GM21786 (cell line): Measurements from ENCODE around the gene PPP1R37.
A peak's percentile ranks its signal among the peaks of the same experiment; 100 is the strongest.

Source experiments
- ATAC-seq: cut with Tn5 transposase; IDR thresholded peaks from one replicate; pipeline ENCODE4 v1.9.1; 2021; ENCODE audit not compliant: unreplicated experiment

Gene PPP1R37, protein sequence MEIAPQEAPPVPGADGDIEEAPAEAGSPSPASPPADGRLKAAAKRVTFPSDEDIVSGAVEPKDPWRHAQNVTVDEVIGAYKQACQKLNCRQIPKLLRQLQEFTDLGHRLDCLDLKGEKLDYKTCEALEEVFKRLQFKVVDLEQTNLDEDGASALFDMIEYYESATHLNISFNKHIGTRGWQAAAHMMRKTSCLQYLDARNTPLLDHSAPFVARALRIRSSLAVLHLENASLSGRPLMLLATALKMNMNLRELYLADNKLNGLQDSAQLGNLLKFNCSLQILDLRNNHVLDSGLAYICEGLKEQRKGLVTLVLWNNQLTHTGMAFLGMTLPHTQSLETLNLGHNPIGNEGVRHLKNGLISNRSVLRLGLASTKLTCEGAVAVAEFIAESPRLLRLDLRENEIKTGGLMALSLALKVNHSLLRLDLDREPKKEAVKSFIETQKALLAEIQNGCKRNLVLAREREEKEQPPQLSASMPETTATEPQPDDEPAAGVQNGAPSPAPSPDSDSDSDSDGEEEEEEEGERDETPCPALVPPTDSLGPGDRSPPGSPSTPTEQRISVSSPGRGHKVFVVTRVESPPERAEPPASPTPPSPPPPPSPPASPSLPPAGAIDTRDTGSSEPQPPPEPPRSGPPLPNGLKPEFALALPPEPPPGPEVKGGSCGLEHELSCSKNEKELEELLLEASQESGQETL

DNA sequence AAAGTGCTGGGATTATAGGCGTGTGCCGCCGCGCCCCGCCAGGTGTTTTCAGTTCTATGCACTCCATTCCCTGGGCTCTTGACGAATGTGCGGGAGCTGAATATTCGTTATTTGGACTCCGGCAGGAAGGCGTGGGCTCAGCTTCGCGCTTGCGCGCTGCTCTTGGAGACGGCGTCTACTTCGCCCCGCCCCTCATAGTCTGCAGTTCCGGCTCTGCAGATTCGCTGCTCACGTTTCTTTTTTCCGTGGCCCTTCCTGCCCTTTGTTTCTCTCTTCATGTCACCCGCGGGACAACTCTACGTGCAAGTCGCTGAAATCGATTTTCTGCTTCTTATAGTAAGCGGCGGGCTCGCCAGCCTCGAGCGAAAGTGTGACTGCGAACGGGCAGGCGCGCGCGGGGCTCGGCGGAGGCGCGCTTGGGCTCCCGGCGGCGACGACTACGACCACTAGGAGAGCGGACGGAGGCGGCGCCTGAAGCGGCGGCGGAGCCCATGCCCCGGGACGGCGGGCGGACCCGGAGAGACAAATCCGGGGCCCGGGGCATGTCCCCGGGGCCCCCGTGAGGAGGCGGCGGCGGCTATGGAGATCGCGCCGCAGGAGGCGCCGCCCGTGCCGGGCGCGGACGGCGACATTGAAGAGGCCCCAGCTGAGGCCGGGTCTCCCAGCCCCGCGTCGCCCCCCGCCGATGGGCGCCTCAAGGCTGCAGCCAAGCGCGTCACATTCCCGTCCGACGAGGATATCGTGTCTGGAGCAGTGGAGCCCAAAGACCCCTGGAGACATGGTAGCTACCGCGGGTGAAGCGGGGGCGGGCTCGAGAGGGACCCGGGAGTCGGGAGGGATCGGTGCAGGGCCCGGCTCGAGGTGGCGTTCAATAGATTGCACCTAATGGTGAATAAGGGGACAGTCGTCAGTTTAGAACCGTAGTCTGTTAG, at the start of gene PPP1R37:
Gene PPP1R37 (plus strand): TSS at position 433 of the 932 bp plus-strand sequence. CDS start 147 bp downstream, at position 580.
- peak; percentile 49 for ATAC-seq

DNA sequence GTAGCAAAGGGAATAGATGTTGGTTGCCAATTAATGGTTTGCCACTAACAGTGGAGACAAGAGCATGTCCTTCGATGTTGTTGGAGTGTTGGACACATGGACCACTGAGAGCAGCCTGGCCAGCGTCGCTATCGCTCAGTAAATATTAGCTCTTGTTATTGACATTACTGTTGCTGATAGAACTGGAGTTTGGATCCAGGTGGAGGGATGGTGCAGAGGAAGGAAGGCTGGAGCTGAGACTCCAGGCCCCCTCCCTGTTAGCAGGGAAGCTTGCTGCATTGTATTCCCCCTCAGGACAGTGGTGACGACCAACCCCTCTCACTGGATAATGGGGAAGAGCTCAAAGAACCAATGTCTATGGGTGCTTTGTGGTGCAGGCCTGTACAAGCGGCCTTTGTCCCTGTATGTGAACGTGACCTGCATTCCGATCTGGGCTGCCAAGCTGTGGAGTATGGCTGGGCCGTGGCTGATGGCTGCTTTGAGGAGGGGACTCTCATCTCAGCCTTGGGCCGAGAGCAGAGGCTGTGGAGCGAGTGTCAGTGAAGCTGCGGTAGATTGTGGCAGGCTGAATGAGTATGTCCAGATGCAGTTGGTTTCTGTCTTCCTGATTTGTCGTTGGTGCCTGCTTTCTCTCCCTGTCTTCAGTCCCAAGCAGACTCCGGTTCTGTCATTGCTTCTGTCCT, 47.2 kb upstream of the PPP1R37 start:
- ATAC-seq = no peak

DNA sequence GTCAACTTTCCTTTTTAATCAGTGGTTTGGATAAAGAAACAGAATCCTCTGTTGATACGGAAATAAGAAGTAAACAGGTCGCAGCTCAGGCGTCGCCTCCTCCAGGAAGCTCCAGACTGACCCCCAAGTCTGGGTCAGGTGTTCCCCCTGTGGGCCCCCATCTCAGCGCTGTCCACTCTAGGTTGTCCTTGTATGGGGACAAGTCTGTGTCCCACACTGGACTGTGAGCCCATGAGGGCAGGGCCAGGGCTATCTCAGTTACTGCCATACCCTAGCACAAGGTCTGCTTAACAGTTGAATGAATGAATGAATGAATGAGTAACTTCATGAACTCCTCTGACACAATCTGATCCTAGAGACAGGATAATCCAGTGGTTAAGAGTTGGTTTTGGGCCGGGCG, 46.6 kb upstream of the PPP1R37 start:
- ATAC-seq = no peak

DNA sequence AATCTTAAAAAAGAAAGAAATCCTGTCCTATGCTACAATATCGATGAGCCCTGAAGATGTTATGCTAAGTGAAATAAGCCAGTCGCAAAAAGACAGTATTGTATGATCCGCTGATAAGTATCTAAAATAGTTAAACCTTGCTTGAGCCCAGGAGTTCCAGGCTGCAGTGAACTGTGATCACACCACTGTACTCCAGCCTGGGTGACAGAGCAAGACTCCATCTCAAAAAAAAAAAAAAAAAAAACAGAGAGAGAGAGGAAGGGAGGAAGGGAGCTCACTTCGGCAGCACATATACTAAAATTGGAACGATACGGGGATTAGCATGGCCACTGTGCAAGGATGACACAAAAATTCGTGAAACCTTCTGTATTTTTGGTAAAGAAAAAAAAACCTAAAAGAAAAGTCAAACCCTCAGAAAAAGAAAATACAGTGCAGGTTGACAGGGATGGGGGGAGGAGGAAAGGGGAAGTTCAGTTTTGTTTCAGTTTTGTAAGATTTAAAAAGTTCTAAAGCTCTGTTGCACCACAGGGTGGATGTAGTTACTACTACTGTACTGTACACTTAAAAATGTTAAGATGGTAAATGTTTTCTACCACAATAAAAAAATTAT, 45.7 kb upstream of the PPP1R37 start:
- ATAC-seq = no peak

DNA sequence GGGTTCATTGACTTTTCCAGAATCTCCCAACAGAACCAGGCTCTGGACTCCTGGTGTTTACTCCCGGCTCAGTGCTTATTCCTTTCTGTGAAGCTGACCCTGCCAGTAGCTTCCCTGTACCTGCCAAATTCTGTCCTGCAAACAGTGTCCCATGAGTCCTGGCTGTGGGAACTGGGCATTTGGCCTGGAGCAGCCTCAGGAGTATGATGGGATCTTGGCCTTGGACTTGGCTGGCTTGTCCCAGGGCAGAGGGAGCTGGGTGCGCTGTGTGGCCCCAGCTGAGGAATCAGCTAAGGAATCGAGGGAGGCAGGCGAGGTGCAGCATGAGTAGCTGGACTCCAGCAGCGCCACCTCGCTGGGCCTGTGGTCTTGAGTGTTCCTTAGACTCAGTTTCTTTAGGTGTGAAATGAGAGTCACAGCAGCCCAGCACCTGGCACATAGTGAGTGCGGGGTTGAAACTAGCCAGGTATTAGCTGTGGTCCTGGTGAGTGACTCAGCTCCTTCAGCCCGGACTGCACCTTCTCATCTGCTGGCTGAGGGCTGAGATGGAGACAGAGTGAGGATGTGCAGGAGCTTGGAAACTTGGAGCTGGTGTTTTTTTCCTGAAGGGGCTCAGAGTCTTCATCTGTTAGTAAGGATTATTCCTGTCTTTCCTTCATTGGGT, 43.8 kb upstream of the PPP1R37 start:
- no peak for ATAC-seq

DNA sequence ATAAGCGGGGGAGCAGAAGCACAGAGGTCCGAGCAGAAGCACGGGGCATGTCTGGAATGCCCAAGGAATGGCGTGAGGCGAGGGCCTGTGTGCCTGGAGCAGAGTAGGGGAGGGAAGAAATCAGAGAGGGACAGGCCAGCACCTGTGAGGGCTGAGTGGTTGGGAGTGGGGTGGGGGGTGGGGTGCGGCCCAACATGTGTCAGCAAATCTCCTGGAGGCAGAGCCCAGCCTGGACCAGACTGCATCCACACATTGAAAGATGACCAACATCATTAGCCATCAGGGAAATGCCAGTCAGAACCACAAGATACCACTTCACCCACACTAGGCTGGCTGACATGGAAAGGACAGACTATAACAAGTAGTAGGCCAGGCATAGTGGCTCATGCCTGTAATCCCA, 42.9 kb upstream of the PPP1R37 start:
- no peak for ATAC-seq

DNA sequence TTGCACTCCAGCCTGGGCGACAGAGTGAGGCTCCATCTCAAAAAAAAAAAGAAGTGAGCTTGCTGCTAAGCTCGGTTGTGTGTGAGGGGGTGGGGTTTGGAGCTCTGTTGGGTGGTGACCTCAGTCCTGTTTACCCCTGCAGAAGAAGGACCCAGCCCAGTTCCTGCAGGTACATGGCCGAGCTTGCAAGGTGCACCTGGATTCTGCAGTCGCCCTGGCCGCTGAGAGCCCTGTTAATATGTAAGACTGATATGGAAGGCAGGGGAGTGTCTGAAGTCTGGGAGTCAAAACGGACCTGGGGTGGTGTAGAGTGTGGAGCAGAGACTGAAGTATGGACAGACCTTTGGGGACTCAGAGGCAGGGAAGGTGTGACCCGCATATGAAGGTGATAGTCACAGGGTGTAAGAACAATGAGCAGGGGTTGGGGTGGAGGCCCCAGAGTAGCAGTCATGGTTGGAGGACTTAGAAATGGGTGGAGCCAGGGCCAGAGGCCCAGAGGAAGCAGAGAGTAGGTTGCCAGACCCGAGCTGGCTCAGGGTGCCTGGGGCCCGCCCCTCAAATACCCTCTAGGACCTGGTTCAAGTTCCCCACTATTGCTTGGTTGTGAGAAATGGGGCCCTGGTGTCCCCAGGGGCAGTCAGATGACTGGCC, 40.9 kb upstream of the PPP1R37 start:
- ATAC-seq = no peak

DNA sequence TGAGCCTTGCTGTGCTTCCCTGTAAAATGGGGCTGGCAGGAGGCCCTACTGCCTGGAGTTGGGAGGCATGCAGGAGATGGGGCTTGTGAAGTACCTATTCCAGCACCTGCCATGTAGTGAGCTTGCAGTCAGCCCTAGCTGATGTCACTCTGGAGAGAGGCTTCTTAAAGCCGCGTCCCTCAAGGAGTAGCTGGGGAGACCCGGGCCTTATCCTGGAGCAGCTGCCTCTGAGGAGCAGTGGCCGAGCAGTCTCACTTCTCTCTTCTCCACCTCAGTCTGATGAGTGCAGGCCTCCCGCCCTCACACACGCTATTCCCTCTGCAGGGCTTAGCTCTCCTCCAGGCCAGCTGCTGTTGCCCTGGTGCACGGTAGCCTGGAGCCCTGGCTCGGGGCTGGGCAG, 36.1 kb upstream of the PPP1R37 start:
- no peak for ATAC-seq

DNA sequence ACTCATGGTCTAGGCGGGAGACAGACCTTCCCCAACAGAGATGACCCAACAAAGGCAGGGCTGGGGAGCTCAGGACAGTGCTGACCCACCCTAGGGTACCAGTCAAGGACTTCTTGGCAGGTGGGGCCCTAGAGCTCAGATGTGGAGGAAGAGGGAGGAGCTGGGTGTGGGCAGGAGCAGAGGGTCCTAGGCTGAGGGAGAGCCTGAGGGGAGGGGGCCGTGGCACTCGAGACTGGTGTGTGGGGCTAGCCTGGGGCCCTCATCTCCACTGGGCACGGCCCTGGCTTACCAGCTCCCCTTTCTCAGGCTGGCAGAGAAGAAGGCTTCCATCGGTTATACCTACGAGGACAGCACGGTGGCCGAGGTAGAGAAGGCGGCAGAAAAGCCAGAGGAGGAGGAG, 35.5 kb upstream of the PPP1R37 start:
- ATAC-seq = no peak

DNA sequence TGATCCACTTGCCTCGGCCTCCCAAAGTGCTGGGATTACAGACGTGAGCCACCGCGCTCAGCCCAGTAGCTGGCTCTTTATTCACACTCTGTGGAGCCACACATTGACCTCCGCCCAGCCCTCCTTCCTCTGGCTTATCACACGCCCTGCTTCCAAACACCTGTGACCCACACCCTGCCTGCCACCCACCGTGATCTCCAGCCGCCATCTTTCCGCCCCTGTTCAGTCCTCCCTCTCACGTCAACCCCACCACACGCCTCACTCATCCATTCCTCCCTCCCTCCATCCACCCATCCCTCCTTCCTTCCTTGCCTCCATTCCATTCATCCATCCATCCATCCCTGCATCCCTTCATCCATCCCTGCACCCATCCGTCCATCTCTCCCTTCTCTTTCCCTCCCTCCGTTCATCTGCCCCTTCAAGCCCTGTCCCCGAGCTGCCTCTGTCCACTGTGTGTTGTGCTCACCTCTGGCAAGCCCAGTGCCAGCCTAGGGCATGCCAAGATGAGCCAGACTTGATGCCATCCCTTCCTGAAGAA, 34.3 kb upstream of the PPP1R37 start:
- ATAC-seq = no peak

DNA sequence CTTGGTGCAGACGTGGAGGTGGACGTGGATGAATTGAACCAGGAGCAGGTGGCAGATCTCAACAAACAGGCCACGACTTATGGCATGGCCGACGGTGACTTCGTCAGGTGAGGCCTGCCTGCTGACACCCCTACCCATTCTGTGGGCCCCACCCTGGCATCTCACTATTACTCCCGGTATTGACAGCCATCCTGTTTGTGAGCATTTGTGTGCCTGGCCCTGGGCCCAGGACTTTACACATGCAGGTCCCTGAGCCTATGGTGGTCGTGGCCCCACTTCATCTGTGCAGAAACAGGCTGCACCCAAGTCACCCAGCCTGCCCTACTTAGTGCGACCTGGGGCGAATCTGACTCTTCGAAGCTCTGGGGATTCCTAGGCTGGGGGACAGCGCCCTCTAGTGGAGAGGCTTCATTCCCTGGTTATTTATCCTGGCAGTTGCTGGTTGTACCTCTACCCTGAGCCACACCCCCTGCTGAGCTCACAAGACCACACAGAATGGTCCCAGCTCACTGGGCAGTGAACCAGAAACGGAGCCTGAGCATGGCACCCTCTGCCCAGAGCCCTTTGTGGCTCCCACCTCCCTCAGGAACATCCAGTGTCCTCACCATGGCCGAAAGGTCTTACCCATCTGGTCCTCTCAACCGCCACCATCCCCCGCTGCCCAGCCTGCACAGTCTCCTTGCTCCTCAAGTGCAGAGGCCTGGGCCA, 33.6 kb upstream of the PPP1R37 start:
- ATAC-seq = no peak

DNA sequence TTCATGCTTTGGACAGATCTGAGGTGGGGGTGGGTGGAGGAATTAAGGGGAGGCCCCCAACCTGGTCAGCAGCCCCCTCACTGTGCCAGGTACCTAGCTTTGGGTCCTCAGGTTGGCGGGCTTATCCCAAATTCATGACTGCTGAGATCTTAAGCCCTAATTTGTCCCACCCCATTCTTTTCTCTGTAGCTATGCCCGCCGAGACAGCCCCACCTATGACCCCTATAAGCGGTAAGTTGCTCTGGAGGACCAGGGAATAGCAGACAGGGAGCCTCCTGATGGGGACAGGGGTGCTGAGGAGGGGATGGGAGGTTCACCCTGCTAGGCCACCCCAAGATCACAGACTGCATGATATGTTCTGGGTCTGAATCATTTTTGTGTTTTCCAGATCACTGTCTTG, 31.0 kb upstream of the PPP1R37 start:
- no peak for ATAC-seq

DNA sequence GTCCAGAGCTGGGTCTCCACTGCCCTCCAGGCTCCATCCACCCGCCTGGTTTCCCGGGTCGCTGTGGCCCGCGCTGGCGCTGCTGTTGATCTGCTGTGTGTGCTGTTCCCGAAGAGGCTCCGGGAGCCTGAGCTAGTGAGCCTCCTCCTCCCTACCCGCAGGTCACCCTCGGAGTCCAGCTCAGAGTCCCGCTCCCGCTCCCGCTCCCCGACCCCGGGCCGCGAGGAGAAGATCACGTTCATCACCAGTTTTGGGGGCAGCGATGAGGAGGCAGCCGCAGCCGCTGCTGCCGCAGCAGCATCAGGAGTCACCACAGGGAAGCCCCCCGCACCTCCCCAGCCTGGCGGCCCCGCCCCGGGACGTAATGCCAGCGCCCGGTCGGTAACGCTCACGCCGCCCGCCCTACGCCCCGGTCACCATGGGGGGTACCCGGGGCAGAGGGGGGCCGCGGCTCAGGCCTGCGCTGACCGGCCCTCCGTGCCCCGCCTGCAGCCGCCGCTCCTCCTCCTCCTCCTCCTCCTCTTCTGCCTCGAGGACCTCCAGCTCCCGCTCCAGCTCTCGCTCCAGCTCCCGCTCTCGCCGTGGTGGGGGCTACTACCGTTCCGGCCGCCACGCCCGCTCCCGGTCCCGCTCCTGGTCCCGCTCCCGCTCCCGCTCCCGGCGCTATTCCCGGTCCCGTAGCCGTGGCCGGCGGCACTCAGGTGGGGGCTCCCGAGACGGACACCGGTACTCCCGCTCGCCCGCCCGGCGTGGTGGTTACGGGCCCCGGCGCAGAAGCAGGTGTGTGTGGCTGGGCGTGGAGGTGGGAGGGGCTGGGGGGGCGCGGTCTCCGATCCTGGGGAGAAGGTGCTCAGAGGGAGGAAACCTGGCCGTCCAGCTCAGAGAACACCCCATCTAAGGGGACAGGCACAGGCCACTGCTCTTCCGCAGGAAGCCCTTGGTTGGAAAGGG, 28.9 kb upstream of the PPP1R37 start:
- ATAC-seq = no peak

DNA sequence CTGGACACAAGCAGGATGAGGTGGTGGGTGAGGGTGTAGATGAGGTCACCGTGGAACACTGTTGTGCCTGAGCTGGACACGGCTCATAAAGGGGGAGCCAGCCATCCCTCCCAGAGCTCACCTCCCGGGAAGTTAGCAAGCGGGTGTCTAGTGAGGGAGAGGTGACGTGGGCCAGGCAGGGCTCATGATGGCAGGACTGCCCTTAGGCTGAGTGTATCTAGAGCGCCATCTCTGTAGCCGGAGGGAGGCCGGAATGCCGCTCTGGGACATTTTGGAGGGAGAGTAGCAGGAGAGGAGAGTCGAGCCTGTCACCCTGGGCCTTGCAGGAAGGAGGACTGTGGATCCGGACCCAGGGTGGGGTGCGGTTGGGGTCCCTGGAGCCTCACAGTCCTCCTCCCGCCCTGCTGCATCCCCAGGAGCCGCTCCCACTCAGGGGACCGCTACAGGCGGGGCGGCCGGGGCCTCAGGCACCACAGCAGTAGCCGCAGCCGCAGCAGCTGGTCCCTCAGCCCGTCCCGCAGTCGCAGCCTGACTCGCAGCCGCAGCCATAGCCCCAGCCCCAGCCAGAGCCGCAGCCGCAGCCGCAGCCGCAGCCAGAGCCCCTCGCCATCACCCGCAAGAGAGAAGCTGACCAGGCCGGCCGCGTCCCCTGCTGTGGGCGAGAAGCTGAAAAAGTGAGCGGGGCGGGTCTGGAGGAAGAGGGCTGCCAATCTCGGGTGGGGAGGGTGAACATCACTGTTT, 25.9 kb upstream of the PPP1R37 start:
- ATAC-seq = no peak

DNA sequence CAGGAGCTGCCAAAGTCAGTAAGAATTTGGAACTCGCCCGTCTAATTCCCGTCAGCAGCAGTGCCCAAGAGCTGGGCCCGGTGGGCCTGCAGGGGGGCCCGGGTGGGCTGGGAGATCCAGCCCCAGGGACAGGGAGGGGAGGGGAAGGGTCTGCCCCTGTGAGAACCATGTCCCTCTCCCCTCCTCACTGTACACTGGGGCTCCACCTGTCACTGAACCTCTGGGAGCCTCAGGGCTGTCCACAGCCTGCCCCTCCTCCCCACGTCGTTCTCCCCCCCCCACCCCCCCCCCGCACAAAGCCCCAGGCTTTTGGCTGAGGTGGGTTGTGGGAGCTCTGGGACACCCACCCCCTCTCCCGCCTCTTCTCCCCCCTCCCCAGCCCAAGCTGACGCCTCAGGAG, 24.9 kb upstream of the PPP1R37 start:
- ATAC-seq = no peak

DNA sequence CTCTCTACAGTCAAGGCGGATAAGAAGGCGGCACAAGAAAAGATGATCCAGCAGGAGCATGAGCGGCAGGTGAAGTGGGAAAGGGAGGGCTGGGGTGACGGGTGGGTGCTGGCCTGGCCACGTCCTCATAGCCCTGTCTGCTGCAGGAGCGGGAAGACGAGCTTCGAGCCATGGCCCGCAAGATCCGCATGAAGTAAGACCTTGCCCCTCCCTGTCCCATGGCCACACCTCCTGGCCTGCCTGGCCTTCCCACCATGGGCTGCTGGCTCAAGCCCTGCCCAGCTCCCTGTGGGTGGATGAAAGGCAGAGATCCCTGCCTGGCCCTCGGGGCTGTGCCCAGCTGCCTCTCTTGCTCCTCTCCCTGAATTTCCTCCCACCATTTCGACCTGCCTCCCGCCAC, 23.9 kb upstream of the PPP1R37 start:
- no peak for ATAC-seq

DNA sequence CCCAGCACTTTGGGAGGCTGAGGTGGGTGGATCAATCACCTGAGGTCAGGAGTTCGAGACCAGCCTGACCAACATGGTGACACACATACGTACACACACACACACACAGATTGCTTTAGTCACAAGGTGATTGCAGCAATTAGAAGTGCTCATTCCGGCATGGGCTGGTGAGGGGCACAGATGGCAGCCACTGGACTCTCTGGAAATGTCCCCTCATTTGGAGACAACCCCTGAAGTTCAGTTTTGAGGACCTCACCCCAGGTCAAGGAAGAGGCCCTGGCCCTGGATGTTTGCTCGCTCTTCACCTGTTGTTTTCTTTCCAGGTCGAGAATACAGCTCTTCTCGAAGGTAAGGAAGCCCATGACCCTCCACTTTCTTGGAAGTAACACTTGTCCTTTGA, 22.8 kb upstream of the PPP1R37 start:
- ATAC-seq = no peak
